Measurements from ENCODE around the gene PADI2.

Gene PADI2

GRCh38 chr1:17158961-17159360 is 39.7 kb upstream of the PADI2 start:
- Histone ChIP-seq H3K4me3 (ENCODE audit: low read depth, low read length) (no peak overlapping the region), H3K36me3 (ENCODE audit: control insufficient read depth, insufficient read depth, low read length) (no peaks in the 10 kb centered on the region), H3K27me3 (ENCODE audit: control insufficient read depth, insufficient read depth, low read length) (no peaks in the 10 kb centered on the region), H3K9ac (ENCODE audit: low read depth, low read length) (no peak overlapping the region), H3K4me1 (ENCODE audit: control insufficient read depth, insufficient read depth, low read length) (no peaks in the 10 kb centered on the region), H3K9me3 (ENCODE audit: control insufficient read depth, insufficient read depth, low read length) (no peaks in the 10 kb centered on the region)

GRCh38 chr1:17156108-17156507 is 36.9 kb upstream of the PADI2 start:
- Histone ChIP-seq H3K27me3 (ENCODE audit: control insufficient read depth, insufficient read depth, low read length) (no peaks in the 10 kb centered on the region), H3K36me3 (ENCODE audit: control insufficient read depth, insufficient read depth, low read length) (no peaks in the 10 kb centered on the region), H3K9ac (ENCODE audit: low read depth, low read length) (no peak overlapping the region), H3K9me3 (ENCODE audit: control insufficient read depth, insufficient read depth, low read length) (no peaks in the 10 kb centered on the region), H3K4me1 (ENCODE audit: control insufficient read depth, insufficient read depth, low read length) (no peaks in the 10 kb centered on the region), H3K4me3 (ENCODE audit: low read depth, low read length) (no peak overlapping the region)

GRCh38 chr1:17155257-17155920 is 36.1 kb upstream of the PADI2 start:
- Histone ChIP-seq H3K36me3 (ENCODE audit: control insufficient read depth, insufficient read depth, low read length) (no peaks in the 10 kb centered on the region), H3K9ac (ENCODE audit: low read depth, low read length) (no peak overlapping the region), H3K9me3 (ENCODE audit: control insufficient read depth, insufficient read depth, low read length) (no peaks in the 10 kb centered on the region), H3K4me3 (ENCODE audit: low read depth, low read length) (no peak overlapping the region), H3K4me1 (ENCODE audit: control insufficient read depth, insufficient read depth, low read length) (no peaks in the 10 kb centered on the region), H3K27me3 (ENCODE audit: control insufficient read depth, insufficient read depth, low read length) (no peaks in the 10 kb centered on the region)

- no peaks in the 10 kb centered on the region for H3K36me3 ChIP-seq (ENCODE audit: control insufficient read depth, insufficient read depth, low read length)
- no peaks in the 10 kb centered on the region for H3K4me1 ChIP-seq (ENCODE audit: control insufficient read depth, insufficient read depth, low read length)
- no peaks in the 10 kb centered on the region for H3K27me3 ChIP-seq (ENCODE audit: control insufficient read depth, insufficient read depth, low read length)
- H3K4me3 ChIP-seq (ENCODE audit: low read depth, low read length), result no peak overlapping the region
- no peak overlapping the region for H3K9ac ChIP-seq (ENCODE audit: low read depth, low read length)
- H3K9me3 ChIP-seq (ENCODE audit: control insufficient read depth, insufficient read depth, low read length), result no peaks in the 10 kb centered on the region
Measured at GRCh38 chr1:17149771-17150170, 30.5 kb upstream of the PADI2 start.

- no peaks in the 10 kb centered on the region for H3K36me3 ChIP-seq (ENCODE audit: control insufficient read depth, insufficient read depth, low read length)
- H3K9ac ChIP-seq (ENCODE audit: low read depth, low read length), result no peak overlapping the region
- no peaks in the 10 kb centered on the region for H3K9me3 ChIP-seq (ENCODE audit: control insufficient read depth, insufficient read depth, low read length)
- no peaks in the 10 kb centered on the region for H3K4me1 ChIP-seq (ENCODE audit: control insufficient read depth, insufficient read depth, low read length)
- H3K4me3 ChIP-seq (ENCODE audit: low read depth, low read length), result no peak overlapping the region
- no peaks in the 10 kb centered on the region for H3K27me3 ChIP-seq (ENCODE audit: control insufficient read depth, insufficient read depth, low read length)
Measured at GRCh38 chr1:17148950-17149608, 29.8 kb upstream of the PADI2 start.

GRCh38 chr1:17145648-17146047 is 26.4 kb upstream of the PADI2 start:
- Histone ChIP-seq H3K4me1 (ENCODE audit: control insufficient read depth, insufficient read depth, low read length) (no peaks in the 10 kb centered on the region), H3K4me3 (ENCODE audit: low read depth, low read length) (no peak overlapping the region), H3K9ac (ENCODE audit: low read depth, low read length) (no peak overlapping the region), H3K36me3 (ENCODE audit: control insufficient read depth, insufficient read depth, low read length) (no peaks in the 10 kb centered on the region), H3K9me3 (ENCODE audit: control insufficient read depth, insufficient read depth, low read length) (no peaks in the 10 kb centered on the region), H3K27me3 (ENCODE audit: control insufficient read depth, insufficient read depth, low read length) (no peaks in the 10 kb centered on the region)

GRCh38 chr1:17143760-17144159 is 24.5 kb upstream of the PADI2 start:
- no peak overlapping the region for H3K4me3 ChIP-seq (ENCODE audit: low read depth, low read length)
- H3K36me3 ChIP-seq (ENCODE audit: control insufficient read depth, insufficient read depth, low read length), result no peaks in the 10 kb centered on the region
- H3K9ac ChIP-seq (ENCODE audit: low read depth, low read length), result no peak overlapping the region

DNA sequence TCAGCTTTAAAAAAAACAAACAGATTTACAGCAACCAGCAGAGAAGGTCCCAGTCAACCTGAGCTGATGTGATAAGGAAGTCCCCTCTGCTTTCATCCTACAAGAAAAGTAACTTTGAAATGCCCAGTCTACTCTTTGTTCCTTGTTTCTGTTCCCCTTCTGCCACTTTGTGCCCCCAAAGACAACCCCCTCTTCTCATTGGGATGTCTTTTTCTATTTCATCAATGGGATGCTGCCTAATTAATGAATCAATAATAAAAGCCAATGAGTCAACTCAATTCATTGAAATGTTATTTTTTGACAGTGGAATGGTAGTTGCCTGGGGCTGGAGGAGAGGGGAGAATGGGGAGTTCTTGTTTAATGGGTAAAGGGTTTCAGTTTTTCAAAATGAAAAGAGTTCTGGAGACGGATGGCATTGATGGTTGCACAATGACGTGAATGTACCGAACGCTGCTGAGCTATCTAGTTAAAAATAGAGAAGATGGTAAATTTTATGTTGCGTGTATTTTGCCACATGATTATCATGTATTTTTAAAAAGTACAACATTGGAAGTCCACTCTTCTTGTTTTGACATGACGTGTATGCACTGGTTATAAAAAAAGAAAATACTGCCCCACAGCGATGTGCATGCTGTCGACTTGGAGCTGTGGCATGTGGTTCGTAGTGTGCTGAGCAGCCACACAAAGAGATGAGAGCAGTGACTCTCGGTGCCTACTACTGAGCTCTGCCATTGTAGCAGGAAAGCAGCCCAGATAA is 22.4 kb upstream of the PADI2 start:
- H3K27me3 ChIP-seq (ENCODE audit: control insufficient read depth, insufficient read depth, low read length), result no peaks in the 10 kb centered on the region
- H3K9me3 ChIP-seq (ENCODE audit: control insufficient read depth, insufficient read depth, low read length), result no peaks in the 10 kb centered on the region
- no peaks in the 10 kb centered on the region for H3K4me1 ChIP-seq (ENCODE audit: control insufficient read depth, insufficient read depth, low read length)
- H3K4me3 ChIP-seq (ENCODE audit: low read depth, low read length), result no peak overlapping the region
- H3K9ac ChIP-seq (ENCODE audit: low read depth, low read length), result no peak overlapping the region
- no peaks in the 10 kb centered on the region for H3K36me3 ChIP-seq (ENCODE audit: control insufficient read depth, insufficient read depth, low read length)

More at GRCh38 chr1:17143760-17144159, 24.5 kb upstream of the PADI2 start:
- H3K4me1 ChIP-seq (ENCODE audit: control insufficient read depth, insufficient read depth, low read length), result no peaks in the 10 kb centered on the region
- H3K27me3 ChIP-seq (ENCODE audit: control insufficient read depth, insufficient read depth, low read length), result no peaks in the 10 kb centered on the region
- H3K9me3 ChIP-seq (ENCODE audit: control insufficient read depth, insufficient read depth, low read length), result no peaks in the 10 kb centered on the region

GRCh38 chr1:17140279-17140678 is 21.0 kb upstream of the PADI2 start:
- Histone ChIP-seq H3K36me3 (ENCODE audit: control insufficient read depth, insufficient read depth, low read length) (no peaks in the 10 kb centered on the region), H3K4me1 (ENCODE audit: control insufficient read depth, insufficient read depth, low read length) (no peaks in the 10 kb centered on the region), H3K27me3 (ENCODE audit: control insufficient read depth, insufficient read depth, low read length) (no peaks in the 10 kb centered on the region), H3K9ac (ENCODE audit: low read depth, low read length) (no peak overlapping the region), H3K9me3 (ENCODE audit: control insufficient read depth, insufficient read depth, low read length) (no peaks in the 10 kb centered on the region), H3K4me3 (ENCODE audit: low read depth, low read length) (no peak overlapping the region)

GRCh38 chr1:17139637-17140036 is 20.4 kb upstream of the PADI2 start:
- Histone ChIP-seq H3K4me1 (ENCODE audit: control insufficient read depth, insufficient read depth, low read length) (no peaks in the 10 kb centered on the region), H3K27me3 (ENCODE audit: control insufficient read depth, insufficient read depth, low read length) (no peaks in the 10 kb centered on the region), H3K9ac (ENCODE audit: low read depth, low read length) (no peak overlapping the region), H3K36me3 (ENCODE audit: control insufficient read depth, insufficient read depth, low read length) (no peaks in the 10 kb centered on the region), H3K4me3 (ENCODE audit: low read depth, low read length) (no peak overlapping the region), H3K9me3 (ENCODE audit: control insufficient read depth, insufficient read depth, low read length) (no peaks in the 10 kb centered on the region)

DNA sequence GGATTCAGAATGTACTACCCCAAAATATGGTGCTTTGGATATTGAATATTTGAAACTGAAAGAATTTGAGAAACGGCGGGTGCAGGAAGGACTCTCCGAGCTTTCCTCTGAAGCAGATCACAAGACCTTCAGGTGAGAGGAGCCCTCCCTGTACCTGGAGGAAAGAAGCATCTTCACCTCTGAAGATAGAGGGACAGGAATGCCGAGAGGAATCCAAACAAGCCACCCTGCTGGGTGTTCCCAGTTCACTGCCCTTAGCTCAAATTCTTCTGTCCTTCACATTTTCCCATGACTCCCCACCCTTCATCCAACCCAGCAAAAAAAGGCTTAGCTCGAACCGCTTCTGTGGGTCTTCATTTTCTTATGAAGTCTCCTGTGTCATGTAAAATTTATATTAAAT is 18.2 kb upstream of the PADI2 start:
- Histone ChIP-seq H3K9me3 (ENCODE audit: control insufficient read depth, insufficient read depth, low read length) (no peaks in the 10 kb centered on the region), H3K27me3 (ENCODE audit: control insufficient read depth, insufficient read depth, low read length) (no peaks in the 10 kb centered on the region), H3K4me1 (ENCODE audit: control insufficient read depth, insufficient read depth, low read length) (no peaks in the 10 kb centered on the region)

GRCh38 chr1:17136936-17137335 is 17.7 kb upstream of the PADI2 start:
- H3K27me3 ChIP-seq (ENCODE audit: control insufficient read depth, insufficient read depth, low read length), result no peaks in the 10 kb centered on the region
- no peak overlapping the region for H3K9ac ChIP-seq (ENCODE audit: low read depth, low read length)
- no peaks in the 10 kb centered on the region for H3K4me1 ChIP-seq (ENCODE audit: control insufficient read depth, insufficient read depth, low read length)
- no peaks in the 10 kb centered on the region for H3K36me3 ChIP-seq (ENCODE audit: control insufficient read depth, insufficient read depth, low read length)
- no peaks in the 10 kb centered on the region for H3K9me3 ChIP-seq (ENCODE audit: control insufficient read depth, insufficient read depth, low read length)
- no peak overlapping the region for H3K4me3 ChIP-seq (ENCODE audit: low read depth, low read length)

More for the DNA sequence above, 18.2 kb upstream of the PADI2 start:
- H3K4me3 ChIP-seq (ENCODE audit: low read depth, low read length), result no peak overlapping the region
- H3K9ac ChIP-seq (ENCODE audit: low read depth, low read length), result no peak overlapping the region
- no peaks in the 10 kb centered on the region for H3K36me3 ChIP-seq (ENCODE audit: control insufficient read depth, insufficient read depth, low read length)
